IPS-20b (cell line): ENCODE results near the gene INSM1.

Experiments
- H3K27ac ChIP-seq: one replicate; pipeline ENCODE4 v1.5.1; 2013; ENCODE audit warnings: low read length
- H3K27me3 ChIP-seq: 2 replicates; pipeline ENCODE4 v1.6.1; 2013; ENCODE audit warnings: mild to moderate bottlenecking, low read length, inconsistent platforms; ENCODE audit not compliant: insufficient read depth
- H3K36me3 ChIP-seq: 2 replicates; pipeline ENCODE4 v1.6.1; 2013; ENCODE audit warnings: low read depth, mild to moderate bottlenecking, inconsistent platforms, low read length, moderate library complexity; ENCODE audit not compliant: insufficient read depth
- H3K4me1 ChIP-seq: 2 replicates; pipeline ENCODE4 v1.6.1; 2013; ENCODE audit warnings: mild to moderate bottlenecking, control low read depth, inconsistent platforms, low read length, moderate library complexity; ENCODE audit not compliant: insufficient read depth
- H3K4me3 ChIP-seq: 2 replicates; pipeline ENCODE4 v1.5.1; 2013; ENCODE audit warnings: mild to moderate bottlenecking, low read length, inconsistent platforms
- H3K9ac ChIP-seq: 2 replicates; pipeline ENCODE4 v1.6.1; 2013; ENCODE audit warnings: low read depth, mild to moderate bottlenecking, inconsistent platforms, low read length, moderate library complexity
- H3K9me3 ChIP-seq: 2 replicates; pipeline ENCODE4 v1.6.1; 2013; ENCODE audit warnings: mild to moderate bottlenecking, low read depth, low read length, inconsistent platforms; ENCODE audit not compliant: insufficient read depth

INSM1 gene

DNA sequence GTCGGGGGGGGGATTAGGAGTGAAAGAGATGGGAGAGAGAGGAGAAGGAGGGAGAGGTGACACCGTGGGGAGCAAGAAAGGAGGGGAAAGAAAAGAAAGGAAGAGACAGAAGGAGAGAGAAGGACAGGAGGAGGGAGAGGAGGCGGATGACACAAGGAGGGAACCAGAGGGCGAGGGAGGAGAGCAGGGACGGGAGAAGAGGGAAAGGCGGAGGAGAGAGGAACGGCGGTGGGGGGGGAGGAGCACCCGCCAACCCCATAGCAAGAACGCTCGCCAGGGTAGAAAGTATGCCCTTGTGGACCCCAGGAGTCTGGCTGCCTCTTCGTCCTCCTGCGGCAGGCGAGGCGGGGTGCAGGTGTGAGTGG is 4.5 kb upstream of the INSM1 start:
- Histone ChIP-seq H3K27ac (no peak overlapping the region), H3K36me3 (no peaks in the 10 kb centered on the region), H3K9ac (no peak overlapping the region; the same call in 1 of the 2 replicates), H3K4me1 (peaks cover 16% of the 10 kb centered on the region), H3K4me3 (peak overlapping the region; percentile 62), H3K9me3 (no peaks in the 10 kb centered on the region), H3K27me3 (peaks cover 96% of the 10 kb centered on the region)

DNA sequence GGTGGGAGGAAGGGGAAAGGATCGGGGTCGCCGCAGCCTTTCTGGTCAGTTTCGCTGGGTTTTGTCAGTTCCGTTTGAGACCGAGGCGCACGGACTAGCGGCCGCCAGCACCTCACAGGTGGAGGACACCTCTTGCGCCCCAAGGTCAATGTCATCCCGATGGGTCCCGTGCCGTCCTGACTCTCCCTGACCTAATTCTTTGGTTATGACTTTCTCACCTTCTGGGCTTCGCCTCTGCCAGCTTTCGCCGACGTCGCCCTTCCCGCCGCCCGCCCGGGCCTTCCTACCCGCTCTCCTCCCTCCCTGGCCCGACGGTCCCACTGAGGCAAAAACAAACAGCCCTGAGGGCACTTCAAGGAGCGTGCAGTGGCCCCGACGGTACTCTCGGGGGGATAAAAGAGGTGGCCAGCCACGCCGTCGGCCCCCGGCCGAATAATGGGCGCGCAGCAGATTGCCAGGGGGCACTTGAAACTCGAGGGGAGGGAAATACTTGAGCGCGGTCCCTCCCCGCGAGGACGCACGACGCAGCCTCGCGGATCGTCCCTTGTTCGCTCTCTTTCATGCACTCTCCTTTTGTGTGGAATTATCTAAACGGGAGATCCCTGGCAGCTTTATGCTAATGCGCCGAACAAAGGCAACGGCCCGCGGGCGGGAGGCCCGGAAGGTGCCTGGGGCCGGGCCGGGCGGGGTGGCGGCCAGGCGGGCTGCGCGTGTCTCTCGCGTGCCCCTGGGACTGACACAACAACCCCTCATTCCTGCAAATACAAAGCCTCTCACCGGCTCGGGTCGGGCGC is 3.9 kb upstream of the INSM1 start:
- Histone ChIP-seq H3K4me3 (peak overlapping the region; percentile 62; the same call in 1 of the 2 replicates), H3K9ac (no peak overlapping the region; the same call in 1 of the 2 replicates), H3K36me3 (no peaks in the 10 kb centered on the region), H3K27me3 (peaks cover 96% of the 10 kb centered on the region), H3K27ac (no peak overlapping the region), H3K9me3 (no peaks in the 10 kb centered on the region), H3K4me1 (peaks cover 16% of the 10 kb centered on the region)

DNA sequence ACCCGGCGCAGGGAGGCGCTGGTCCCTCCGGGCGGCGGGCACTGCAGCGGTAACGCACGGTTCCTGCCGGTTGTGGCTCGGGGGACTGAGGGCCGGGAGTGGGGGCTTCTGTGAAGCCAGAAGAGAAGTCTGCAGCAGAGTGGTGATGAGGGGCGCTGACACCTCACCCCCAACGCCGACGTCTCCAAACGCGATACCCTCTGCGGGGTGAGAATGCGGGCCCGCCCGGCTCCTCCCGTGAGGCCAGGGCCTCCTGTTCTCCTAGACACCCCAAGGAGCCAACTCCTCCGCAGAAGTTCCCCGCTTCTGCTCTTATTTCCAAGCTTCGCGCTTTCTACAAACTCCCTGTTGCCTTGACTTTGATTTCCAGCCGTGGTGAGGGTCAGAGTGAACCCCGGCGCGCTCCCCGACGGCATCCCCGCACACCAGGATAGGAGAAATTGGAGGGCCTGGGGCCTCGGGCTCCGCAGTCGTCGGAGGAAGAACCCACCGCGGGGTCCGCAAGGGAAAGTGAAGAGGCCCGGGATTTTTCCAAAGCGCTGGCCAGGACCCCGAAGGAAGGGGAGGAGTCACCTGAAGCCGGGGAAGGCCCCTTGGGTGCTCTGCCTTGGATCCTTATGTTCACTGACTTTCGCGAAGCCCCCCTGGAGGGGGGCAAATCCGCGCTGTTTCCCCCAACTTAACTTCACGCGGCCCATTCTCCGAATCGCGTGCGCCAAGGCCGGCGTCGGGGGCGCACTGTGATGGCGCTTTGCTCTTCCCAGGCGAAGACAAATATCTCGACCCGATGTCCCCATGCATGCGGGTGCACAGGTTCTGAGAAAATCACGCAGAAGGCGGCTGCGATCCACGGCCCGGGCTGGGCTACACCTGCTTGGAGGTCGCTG is 3.1 kb upstream of the INSM1 start:
- peaks cover 16% of the 10 kb centered on the region for H3K4me1 ChIP-seq

DNA sequence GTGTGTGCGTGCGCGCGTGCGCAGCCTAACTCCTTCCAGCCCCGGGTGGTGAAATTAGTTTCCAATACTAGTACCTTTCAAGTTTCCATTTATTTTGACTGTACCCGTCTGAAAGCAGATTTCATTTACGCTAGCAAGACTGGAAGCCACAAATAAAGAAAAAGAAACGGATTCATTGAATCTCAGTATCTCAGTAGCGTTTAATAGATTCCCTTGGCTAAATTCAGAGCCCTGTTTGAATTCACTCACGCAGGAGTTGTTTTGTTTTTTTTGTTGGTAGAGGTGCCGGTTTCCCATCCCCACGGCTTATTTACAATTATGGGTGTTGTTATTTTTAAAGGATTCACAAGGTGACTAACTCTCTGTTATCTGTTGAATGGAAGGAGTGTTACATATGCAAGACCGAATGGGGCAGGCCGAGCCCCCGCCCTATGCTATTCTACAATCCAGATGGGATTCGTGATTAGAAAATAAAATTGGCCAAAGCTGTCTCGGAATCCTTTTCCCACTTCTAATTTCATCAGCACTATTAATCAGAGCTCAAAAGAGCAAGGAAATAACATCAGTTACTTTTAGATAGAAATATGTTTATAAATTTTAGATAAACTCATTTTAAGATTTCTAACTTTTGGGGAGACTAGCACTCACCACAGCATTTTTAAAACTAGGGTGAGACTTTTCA is 2.3 kb upstream of the INSM1 start:
- Histone ChIP-seq H3K9me3 (no peaks in the 10 kb centered on the region), H3K27me3 (peaks cover 97% of the 10 kb centered on the region), H3K4me1 (peaks cover 19% of the 10 kb centered on the region), H3K9ac (no peak overlapping the region), H3K36me3 (no peaks in the 10 kb centered on the region), H3K27ac (no peak overlapping the region), H3K4me3 (peak overlapping the region; percentile 62)

More for the DNA sequence above, 3.1 kb upstream of the INSM1 start:
- H3K27me3 ChIP-seq = peaks cover 97% of the 10 kb centered on the region
- H3K36me3 ChIP-seq = no peaks in the 10 kb centered on the region
- no peak overlapping the region for H3K9ac ChIP-seq
- peak overlapping the region; percentile 62 for H3K4me3 ChIP-seq
- no peak overlapping the region for H3K27ac ChIP-seq
- H3K9me3 ChIP-seq = no peaks in the 10 kb centered on the region

DNA sequence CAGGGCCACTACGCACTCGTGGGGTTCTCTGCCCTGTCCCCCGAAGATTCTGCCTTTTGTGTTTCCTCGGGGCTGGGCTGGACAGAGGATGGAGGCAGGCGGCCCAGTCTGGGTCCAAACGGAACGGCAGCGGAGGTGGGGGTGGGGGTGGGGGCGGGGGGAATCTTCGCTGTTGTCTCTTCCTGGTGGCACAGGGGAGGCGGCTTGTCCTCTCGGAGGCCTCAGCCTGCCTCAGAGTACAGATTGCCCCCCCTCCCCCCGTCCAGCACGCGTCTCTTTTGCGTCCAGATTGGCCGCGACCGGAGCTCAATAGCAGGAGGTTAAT is 1.4 kb upstream of the INSM1 start:
- peaks cover 97% of the 10 kb centered on the region for H3K27me3 ChIP-seq
- H3K4me3 ChIP-seq = peak overlapping the region; percentile 54
- H3K9me3 ChIP-seq = no peaks in the 10 kb centered on the region
- H3K36me3 ChIP-seq = no peaks in the 10 kb centered on the region
- no peak overlapping the region for H3K27ac ChIP-seq
- H3K4me1 ChIP-seq = peaks cover 18% of the 10 kb centered on the region
- peak overlapping the region; percentile 48; the same call in 1 of the 2 replicates for H3K9ac ChIP-seq

DNA sequence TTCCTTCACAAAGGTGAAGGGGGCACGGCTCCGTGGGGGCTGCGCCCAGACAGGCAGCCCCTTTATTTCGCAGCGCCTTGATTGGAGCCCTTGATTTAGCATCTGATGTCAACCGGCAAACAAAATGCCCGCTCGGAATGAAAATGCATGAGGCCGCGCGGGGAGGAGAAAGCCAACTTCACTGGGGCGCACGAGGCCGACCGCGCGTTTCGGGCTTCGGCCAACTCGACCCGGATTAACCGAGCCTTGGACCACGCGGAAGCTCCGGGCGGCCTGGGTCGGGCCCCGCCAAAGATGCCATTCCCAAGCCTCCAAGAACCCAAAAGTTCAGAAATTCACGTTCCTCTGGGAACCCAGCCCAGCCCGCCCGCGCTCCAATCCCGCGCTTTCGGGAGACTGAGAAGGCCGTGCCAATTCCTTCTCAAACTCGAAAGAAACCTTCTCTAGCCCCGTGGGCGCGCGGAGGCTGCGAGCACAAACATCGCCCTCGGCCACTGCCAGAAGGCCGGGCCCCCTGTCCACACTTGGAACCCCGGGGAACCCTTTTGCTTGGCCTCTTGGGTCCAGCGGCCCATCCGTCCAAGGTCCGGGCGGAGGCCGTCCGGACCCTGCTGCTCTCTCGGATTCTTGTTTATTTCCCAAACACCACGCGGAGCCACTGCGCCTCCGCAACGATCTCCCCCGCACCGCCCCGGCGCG is 879 bp upstream of the INSM1 start:
- peak overlapping the region; percentile 48; the same call in 1 of the 2 replicates for H3K4me3 ChIP-seq
- no peaks in the 10 kb centered on the region for H3K9me3 ChIP-seq
- peaks cover 15% of the 10 kb centered on the region for H3K4me1 ChIP-seq
- H3K27me3 ChIP-seq = peaks cover 97% of the 10 kb centered on the region
- H3K9ac ChIP-seq = peak overlapping the region; percentile 48; the same call in 1 of the 2 replicates
- H3K36me3 ChIP-seq = no peaks in the 10 kb centered on the region
- no peak overlapping the region for H3K27ac ChIP-seq

DNA sequence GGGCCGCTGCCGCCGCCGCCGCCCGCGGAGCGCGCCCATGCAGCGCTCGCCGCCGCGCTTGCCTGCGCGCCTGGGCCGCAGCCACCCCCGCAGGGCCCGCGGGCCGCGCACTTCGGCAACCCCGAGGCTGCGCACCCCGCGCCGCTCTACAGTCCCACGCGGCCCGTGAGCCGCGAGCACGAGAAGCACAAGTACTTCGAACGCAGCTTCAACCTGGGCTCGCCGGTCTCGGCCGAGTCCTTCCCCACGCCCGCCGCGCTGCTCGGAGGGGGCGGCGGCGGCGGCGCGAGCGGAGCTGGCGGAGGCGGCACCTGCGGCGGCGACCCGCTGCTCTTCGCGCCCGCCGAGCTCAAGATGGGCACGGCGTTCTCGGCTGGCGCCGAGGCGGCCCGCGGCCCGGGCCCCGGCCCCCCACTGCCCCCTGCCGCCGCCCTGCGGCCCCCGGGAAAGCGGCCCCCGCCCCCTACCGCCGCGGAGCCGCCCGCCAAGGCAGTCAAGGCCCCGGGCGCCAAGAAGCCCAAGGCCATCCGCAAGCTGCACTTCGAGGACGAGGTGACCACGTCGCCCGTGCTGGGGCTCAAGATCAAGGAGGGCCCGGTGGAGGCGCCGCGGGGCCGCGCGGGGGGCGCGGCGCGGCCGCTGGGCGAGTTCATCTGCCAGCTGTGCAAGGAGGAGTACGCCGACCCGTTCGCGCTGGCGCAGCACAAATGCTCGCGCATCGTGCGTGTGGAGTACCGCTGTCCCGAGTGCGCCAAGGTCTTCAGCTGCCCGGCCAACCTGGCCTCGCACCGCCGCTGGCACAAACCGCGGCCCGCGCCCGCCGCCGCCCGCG is 730 bp downstream of the INSM1 start:
- no peaks in the 10 kb centered on the region for H3K36me3 ChIP-seq
- H3K9me3 ChIP-seq = no peaks in the 10 kb centered on the region
- H3K4me3 ChIP-seq = peak overlapping the region; percentile 62; the same call in 1 of the 2 replicates
- H3K27ac ChIP-seq = no peak overlapping the region
- H3K4me1 ChIP-seq = peaks cover 31% of the 10 kb centered on the region
- H3K27me3 ChIP-seq = peaks cover 97% of the 10 kb centered on the region
- no peak overlapping the region for H3K9ac ChIP-seq

DNA sequence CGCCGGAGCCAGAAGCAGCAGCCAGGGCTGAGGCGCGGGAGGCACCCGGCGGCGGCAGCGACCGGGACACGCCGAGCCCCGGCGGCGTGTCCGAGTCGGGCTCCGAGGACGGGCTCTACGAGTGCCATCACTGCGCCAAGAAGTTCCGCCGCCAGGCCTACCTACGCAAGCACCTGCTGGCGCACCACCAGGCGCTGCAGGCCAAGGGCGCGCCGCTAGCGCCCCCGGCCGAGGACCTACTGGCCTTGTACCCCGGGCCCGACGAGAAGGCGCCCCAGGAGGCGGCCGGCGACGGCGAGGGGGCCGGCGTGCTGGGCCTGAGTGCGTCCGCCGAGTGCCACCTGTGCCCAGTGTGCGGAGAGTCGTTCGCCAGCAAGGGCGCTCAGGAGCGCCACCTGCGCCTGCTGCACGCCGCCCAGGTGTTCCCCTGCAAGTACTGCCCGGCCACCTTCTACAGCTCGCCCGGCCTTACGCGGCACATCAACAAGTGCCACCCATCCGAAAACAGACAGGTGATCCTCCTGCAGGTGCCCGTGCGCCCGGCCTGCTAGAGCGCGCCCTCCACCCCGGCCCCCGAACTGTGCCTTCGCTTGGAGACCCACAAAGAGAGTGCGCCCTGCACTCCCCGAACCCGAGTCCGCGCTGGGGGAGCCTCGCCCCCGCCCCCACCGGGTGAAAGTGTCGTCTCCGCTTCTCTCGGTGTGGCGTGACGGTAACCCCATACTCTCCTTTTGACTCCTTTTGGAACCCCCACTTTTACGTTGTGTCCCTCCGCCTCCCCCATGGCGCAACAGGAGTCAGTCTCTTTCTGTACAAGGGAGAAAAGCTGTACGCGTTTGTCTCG is 1.6 kb downstream of the INSM1 start:
- Histone ChIP-seq H3K9me3 (no peaks in the 10 kb centered on the region), H3K27me3 (peaks cover 97% of the 10 kb centered on the region), H3K27ac (no peak overlapping the region), H3K4me1 (peaks cover 31% of the 10 kb centered on the region), H3K4me3 (peak overlapping the region; percentile 62), H3K9ac (no peak overlapping the region; the same call in 1 of the 2 replicates), H3K36me3 (no peaks in the 10 kb centered on the region)

DNA sequence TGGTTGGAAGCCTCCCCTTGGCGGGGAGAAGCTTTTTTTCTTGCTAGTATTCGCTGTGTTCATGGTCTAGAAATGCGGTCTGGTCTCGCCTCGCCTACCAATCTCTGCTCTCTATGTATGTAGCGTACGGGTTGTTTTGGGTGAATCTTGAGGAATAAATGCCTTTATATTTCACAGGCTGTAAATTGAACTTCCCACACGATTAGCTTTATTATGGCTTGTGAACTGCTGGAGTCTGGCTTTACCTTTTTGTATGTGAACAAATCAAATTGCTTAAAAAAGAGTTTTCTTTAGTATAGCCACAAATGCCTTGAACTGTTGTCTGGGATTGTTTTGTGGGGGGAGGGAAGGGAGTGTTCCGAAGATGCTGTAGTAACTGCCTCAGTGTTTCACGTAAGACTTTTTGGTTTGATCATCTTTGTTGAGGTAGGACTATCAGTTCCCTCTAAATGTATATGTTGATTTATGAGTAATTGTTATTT is 2.2 kb downstream of the INSM1 start:
- H3K36me3 ChIP-seq = no peaks in the 10 kb centered on the region
- peaks cover 31% of the 10 kb centered on the region for H3K4me1 ChIP-seq
- H3K27ac ChIP-seq = no peak overlapping the region
- H3K9ac ChIP-seq = no peak overlapping the region; the same call in 1 of the 2 replicates
- H3K4me3 ChIP-seq = peak overlapping the region; percentile 62
- H3K27me3 ChIP-seq = peaks cover 97% of the 10 kb centered on the region
- no peaks in the 10 kb centered on the region for H3K9me3 ChIP-seq

DNA sequence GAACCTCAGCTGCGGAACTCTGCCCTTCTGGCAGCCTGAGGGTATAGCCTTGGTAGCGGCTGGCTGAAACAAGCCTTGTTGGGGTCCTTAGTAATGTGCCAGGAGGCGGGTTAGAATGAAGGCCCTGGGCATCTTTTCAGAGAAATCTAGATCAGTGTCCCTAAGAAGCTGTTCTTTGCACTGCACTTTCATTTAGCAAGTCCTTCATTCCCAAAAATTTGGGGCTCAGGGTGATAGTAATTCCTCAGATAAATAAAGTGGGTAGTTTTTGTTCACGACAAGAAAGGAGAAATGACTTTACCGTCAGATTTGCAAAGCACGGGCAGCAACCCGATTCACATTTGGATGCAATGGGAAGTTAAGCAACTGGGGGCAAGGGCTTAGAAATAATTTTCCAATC is 3.2 kb downstream of the INSM1 start:
- peak overlapping the region; percentile 29 for H3K4me3 ChIP-seq
- H3K4me1 ChIP-seq = peaks cover 23% of the 10 kb centered on the region
- H3K36me3 ChIP-seq = no peaks in the 10 kb centered on the region
- H3K9me3 ChIP-seq = no peaks in the 10 kb centered on the region
- no peak overlapping the region for H3K27ac ChIP-seq
- no peak overlapping the region for H3K9ac ChIP-seq
- H3K27me3 ChIP-seq = peaks cover 97% of the 10 kb centered on the region
